Prostate gland (tissue), 2 donors: ENCODE results near the gene SLC16A7. TPM values are rescaled to one million over a fixed set of nuclear protein-coding genes. Genes with fewer than 3 reads are reported as not detected.
"Not testable (repeated sequence)": the region's sequence is repeated elsewhere in the genome, so short reads cannot be mapped to it uniquely, and the experiment has no call there.

Experiments
- DNase-seq: peaks from one replicate; pipeline ENCODE4 v3.0.0-alpha.2; 2019; ENCODE audit warnings: low spot score
- H3K27ac ChIP-seq, 2 donors: fragments of 200-600 bp; sonication (generic); 2 replicates each; pipeline ENCODE4 v1.5.1; 2017 to 2019
- H3K27me3 ChIP-seq: fragments of 200-600 bp; sonication (generic); replicated peaks from 2 replicates; pipeline ENCODE4 v1.5.1; 2019; ENCODE audit not compliant: insufficient read depth
- H3K36me3 ChIP-seq, 2 donors: fragments of 200-600 bp; sonication (generic); 1 replicate in 1 of 2; 2 replicates in 1 of 2; pipeline versions ENCODE4 v1.5.1 to v1.8.1; 2017 to 2019
- H3K4me1 ChIP-seq: fragments of 200-600 bp; sonication (generic); replicated peaks from 2 replicates; pipeline ENCODE4 v1.5.1; 2019
- H3K4me3 ChIP-seq, 2 donors: fragments of 200-600 bp; sonication (generic); 2 replicates each; pipeline ENCODE4 v1.5.1; 2017 to 2019
- H3K9me3 ChIP-seq: fragments of 200-600 bp; sonication (generic); 2 replicates; pipeline ENCODE4 v1.5.1; 2017
- CTCF ChIP-seq, 4 experiments: fragments of 200-600 bp in 2 of 4; fragments of 450-650 bp in 2 of 4; sonication (generic) in 2 of 4; IDR thresholded peaks; 1 replicate in 3 of 4; 2 replicates in 1 of 4; pipeline ENCODE4 v1.5.1; 2016 to 2019; ENCODE audit warnings: antibody characterized with exemption in 4 of 4, mild to moderate bottlenecking in 2 of 4, moderate library complexity in 2 of 4
- POLR2A ChIP-seq: fragments of 450-650 bp; IDR thresholded peaks from one replicate; pipeline ENCODE4 v1.6.1; 2016; ENCODE audit warnings: antibody characterized with exemption, mild to moderate bottlenecking
- POLR2AphosphoS5 ChIP-seq: sonication (generic); formaldehyde crosslinking; IDR thresholded peaks from one replicate; pipeline ENCODE4 v1.6.1; 2017; ENCODE audit warnings: antibody characterized with exemption
- WGBS: methylation state at CpG from one replicate; pipeline ENCODE4 v1.1.5; 2018; 5-methylcytosine and 5-hydroxymethylcytosine counted together
- intact Hi-C: fragments of 100-400 bp; cut with DNase I; formaldehyde crosslinking; loops from one replicate; pipeline ENCODE4 v1.14.2; 2022
- total RNA-seq, 2 donors: library from RNA; depleted of rRNA; stranded (reverse); fragments of >200 nt; gene quantifications; one replicate each; pipeline ENCODE4 v1.1.0, GENCODE V29; 2016

Gene SLC16A7
- total RNA-seq, 2 donors from 2014 or later = 4.3 to 10.6 TPM

GRCh38 chr12:59597385-59597781 is 1.6 kb downstream of the SLC16A7 start:
- intact Hi-C loops = loop anchor here (10.0 kb wide), 1 partner anchor 207 kb away; no protein-coding TSS in a partner anchor
- TF ChIP-seq POLR2A = no peak
- TF ChIP-seq POLR2AphosphoS5 = no peak
- no peak for TF ChIP-seq CTCF (IDR thresholded peaks at IDR 0.05)
- no peaks in the 10 kb centered on the region for H3K4me1 ChIP-seq
- peak overlapping the region; percentile 48 to 57 for H3K4me3 ChIP-seq
- no peaks in the 10 kb centered on the region for H3K27me3 ChIP-seq
- peak overlapping the region; percentile 88 to 90 for H3K27ac ChIP-seq
- no peaks in the 10 kb centered on the region for H3K36me3 ChIP-seq
- no peaks in the 10 kb centered on the region for H3K9me3 ChIP-seq
- peak; percentile 14 for DNase-seq
- 20% methylated on average over 2 of the region's 2 CpGs for WGBS

- Histone ChIP-seq H3K4me1 (no peaks in the 10 kb centered on the region), H3K27me3 (no peaks in the 10 kb centered on the region), H3K4me3 (no peak overlapping the region), H3K27ac (no peak overlapping the region), H3K36me3 (no peaks in the 10 kb centered on the region), H3K9me3 (no peaks in the 10 kb centered on the region)
- no peak for DNase-seq
- intact Hi-C loops = no loop called here
- no peak for TF ChIP-seq CTCF (IDR thresholded peaks at IDR 0.05)
- TF ChIP-seq POLR2AphosphoS5 = no peak
- TF ChIP-seq POLR2A = no peak
These were observed 4.3 kb downstream of the SLC16A7 start for GRCh38 chr12:59600171-59600570.

DNA sequence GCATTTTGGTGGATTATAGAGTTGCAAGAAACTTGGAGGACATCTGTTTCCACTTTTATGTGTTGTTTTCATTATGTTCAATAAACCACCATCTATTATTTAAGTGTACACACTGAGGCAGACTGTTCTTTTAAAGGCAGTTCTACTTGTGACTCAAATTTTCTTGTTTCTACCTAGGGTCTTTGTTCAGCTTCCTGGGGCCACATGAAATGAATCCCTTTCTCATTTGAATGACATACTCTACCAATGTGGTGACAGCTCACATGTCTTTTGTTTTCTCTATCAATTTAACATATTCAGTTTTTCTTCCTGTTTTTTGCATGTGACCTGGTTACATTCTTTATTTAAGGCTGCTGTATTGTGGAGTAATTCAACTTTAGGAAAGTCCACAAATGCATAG is 7.9 kb downstream of the SLC16A7 start:
- intact Hi-C loops = no loop called here
- no peaks in the 10 kb centered on the region for H3K9me3 ChIP-seq
- DNase-seq = no peak
- H3K4me1 ChIP-seq = no peaks in the 10 kb centered on the region
- TF ChIP-seq CTCF (IDR thresholded peaks at IDR 0.05) = no peak
- no peak for TF ChIP-seq POLR2A
- no peak for TF ChIP-seq POLR2AphosphoS5
- H3K27ac ChIP-seq = no peak overlapping the region
- H3K27me3 ChIP-seq = no peaks in the 10 kb centered on the region
- H3K36me3 ChIP-seq = no peaks in the 10 kb centered on the region
- no peak overlapping the region for H3K4me3 ChIP-seq

DNA sequence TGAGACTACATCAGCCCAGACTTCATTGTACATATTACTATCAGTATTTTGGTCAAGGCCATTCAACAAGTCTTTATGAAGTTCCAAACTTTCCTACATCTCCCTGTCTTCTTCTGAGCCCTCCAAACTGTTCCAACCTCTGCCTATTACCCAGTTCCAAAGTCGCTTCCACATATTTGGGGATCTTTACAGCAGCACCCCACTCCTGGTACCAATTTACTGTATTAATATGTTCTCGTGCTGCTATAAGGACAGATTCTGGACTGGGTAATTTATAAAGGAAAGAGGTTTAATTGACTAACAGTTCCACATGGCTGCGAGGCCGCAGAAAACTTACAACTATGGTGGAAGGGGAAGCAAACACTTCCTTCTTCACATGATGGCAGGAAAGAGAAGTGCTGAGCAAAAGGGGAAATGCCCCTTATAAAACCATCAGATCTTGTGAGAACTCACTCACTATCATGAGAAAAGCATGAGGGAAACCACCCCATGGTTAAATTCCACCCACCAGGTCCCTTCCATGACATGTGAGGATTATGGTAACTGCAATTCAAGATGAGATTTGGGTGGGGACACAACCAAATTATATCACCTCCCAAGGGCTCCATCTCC is 17.1 kb downstream of the SLC16A7 start:
- H3K27ac ChIP-seq, H3K36me3 ChIP-seq, H3K9me3 ChIP-seq, H3K4me1 ChIP-seq, H3K27me3 ChIP-seq, H3K4me3 ChIP-seq, intact Hi-C loops, DNase-seq: not testable (repeated sequence)
- WGBS = 97% methylated on average over 4 of the region's 4 CpGs

DNA sequence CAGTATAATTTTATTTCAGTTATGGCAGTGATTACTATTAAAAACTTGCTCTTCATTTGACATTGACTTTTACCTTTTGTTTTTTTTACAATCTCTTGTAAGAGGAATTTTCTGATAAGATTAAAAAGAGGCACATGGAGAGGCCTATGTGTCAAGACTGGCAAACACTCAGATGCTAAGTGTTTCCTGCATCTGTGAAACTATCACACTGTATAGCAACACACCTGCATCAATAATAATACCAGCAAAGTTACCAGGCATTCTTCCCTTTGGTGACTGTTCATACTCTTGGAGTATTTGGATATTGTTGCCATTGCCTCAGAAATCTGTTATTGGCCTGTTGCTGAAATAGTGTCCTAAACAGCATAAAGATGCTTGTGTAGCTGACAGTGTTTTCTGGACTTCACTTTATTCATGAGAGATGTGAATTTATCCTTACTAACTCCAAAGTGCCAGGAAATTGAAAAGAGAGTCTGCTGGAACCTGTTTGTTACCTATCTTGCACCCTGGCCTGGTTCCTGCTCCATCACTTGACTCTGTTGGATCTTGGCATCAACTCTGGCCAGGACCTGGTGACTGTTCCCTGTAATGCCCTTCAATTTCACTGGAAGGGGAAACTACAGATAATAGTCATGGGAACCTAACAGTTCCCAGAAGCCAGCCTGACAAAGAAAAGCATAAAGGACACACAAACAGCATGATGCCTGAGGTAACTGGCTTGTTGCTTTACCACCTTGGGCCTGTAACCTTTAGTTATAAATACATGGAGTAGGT is 19.8 kb downstream of the SLC16A7 start:
- TF ChIP-seq POLR2AphosphoS5 = no peak
- TF ChIP-seq POLR2A = no peak
- no peak for TF ChIP-seq CTCF (IDR thresholded peaks at IDR 0.05)
- Histone ChIP-seq H3K27me3 (no peaks in the 10 kb centered on the region), H3K9me3 (no peaks in the 10 kb centered on the region), H3K36me3 (no peaks in the 10 kb centered on the region), H3K4me1 (no peaks in the 10 kb centered on the region), H3K4me3 (no peak overlapping the region), H3K27ac (no peak overlapping the region)
- DNase-seq = no peak
- intact Hi-C loops = no loop called here
